ENCODE results near the gene WNK3. TPM values are rescaled to one million over a fixed set of nuclear protein-coding genes. Genes with fewer than 3 reads are reported as not detected.

The WNK3 gene
- total and polyA plus RNA-seq, 10 donors, result 0.06 to 1.8 (median 0.97) TPM

DNA sequence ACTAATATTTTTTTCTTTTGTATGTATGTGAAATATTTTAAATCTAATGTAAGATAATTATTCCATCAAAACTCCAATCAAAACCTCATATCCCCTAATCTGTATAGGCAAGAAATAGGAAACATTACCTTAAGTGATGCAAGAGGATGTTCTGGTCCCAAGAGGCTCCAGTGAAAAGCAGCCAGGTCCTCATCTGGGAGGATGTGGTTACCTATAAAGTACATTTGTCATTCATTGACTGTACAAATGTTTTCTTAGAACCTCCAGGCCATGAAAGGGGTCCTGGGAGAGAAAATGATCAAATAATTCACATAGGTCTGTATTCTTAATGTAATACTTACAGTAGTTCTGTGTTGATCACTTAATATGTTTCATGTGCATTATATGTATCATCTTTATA, 200.3 kb downstream of the WNK3 start:
- Histone ChIP-seq H3K36me3 (peaks cover 0 to 34% (median 2%) of the 10 kb centered on the region in 6 donors), H3K4me1 (no peaks in the 10 kb centered on the region), H3K27me3 (replicated peaks in 1 of 7) (no peaks in the 10 kb centered on the region), H3K4me3 (no peak overlapping the region), H3K9me3 (no peaks in the 10 kb centered on the region), H3K27ac (no peak overlapping the region)
- intact Hi-C loops (cut with DNase I; ENCODE audit: low total_unique reads), result no loop called here
- no peak for DNase-seq
- TF ChIP-seq, protein P1, sequence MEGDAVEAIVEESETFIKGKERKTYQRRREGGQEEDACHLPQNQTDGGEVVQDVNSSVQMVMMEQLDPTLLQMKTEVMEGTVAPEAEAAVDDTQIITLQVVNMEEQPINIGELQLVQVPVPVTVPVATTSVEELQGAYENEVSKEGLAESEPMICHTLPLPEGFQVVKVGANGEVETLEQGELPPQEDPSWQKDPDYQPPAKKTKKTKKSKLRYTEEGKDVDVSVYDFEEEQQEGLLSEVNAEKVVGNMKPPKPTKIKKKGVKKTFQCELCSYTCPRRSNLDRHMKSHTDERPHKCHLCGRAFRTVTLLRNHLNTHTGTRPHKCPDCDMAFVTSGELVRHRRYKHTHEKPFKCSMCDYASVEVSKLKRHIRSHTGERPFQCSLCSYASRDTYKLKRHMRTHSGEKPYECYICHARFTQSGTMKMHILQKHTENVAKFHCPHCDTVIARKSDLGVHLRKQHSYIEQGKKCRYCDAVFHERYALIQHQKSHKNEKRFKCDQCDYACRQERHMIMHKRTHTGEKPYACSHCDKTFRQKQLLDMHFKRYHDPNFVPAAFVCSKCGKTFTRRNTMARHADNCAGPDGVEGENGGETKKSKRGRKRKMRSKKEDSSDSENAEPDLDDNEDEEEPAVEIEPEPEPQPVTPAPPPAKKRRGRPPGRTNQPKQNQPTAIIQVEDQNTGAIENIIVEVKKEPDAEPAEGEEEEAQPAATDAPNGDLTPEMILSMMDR (IDR thresholded peaks at IDR 0.05 in 8 of 11, conservative IDR thresholded peaks at IDR 0.05 in 3 of 11), result no peak
- no peak for TF ChIP-seq POLR2A (IDR thresholded peaks at IDR 0.05)
- no peak for TF ChIP-seq POLR2AphosphoS5 (IDR thresholded peaks at IDR 0.05)

Small RNA genes lying within 50 kb of the gene (small RNA-seq; reads per million reads assigned to genes)
- 0 reads per million in 4 donors for gene AL589872.1
- 0 reads per million in 4 donors for gene RNU6-434P

Other genes starting within 250 kb of the WNK3 start
- 10 to 100 TPM in 4 of 7 donors, 1 to 10 TPM in 3; 6.6 to 15.7 (median 10.8) TPM for gene FAM120C, start 174.8 kb downstream of the WNK3 start, total RNA-seq
- gene FAM120C, start 174.8 kb downstream of the WNK3 start, polyA plus RNA-seq, result 1 to 10 TPM; 3.8 to 3.9 (median 3.8) TPM
- 10 to 100 TPM; 21.4 to 46.4 (median 35.1) TPM for gene TSR2, start 82.4 kb upstream of the WNK3 start, total RNA-seq
- 10 to 100 TPM; 25.5 to 42.3 (median 31.3) TPM for gene TSR2, start 82.4 kb upstream of the WNK3 start, polyA plus RNA-seq
- 1 to 10 TPM; 3.1 to 5.4 (median 3.8) TPM for gene FGD1, start 138.2 kb upstream of the WNK3 start, total RNA-seq
- 1 to 10 TPM in 1 of 3 donors, under 1 TPM in 2; 0.73 to 1.5 (median 0.98) TPM for gene FGD1, start 138.2 kb upstream of the WNK3 start, polyA plus RNA-seq
- 10 to 100 TPM; 30.8 to 52.3 (median 40.6) TPM for gene GNL3L, start 172.2 kb upstream of the WNK3 start, total RNA-seq
- gene GNL3L, start 172.2 kb upstream of the WNK3 start, polyA plus RNA-seq, result 1 to 10 TPM; 3.0 to 8.8 (median 3.9) TPM